Ovary (tissue), 9 donors: ENCODE data around the gene GEMIN4. TPM values are rescaled to one million over a fixed set of nuclear protein-coding genes. Genes with fewer than 3 reads are reported as not detected.

Experiments used
- polyA plus RNA-seq, 2 donors: library from polyadenylated mRNA; stranded (reverse); fragments of 200-250 nt in 1 of 2; fragments of 350-450 nt in 1 of 2; fragmentation: Illumina TruSeq in 1 of 2; extraction: RNeasy Lipid Tissue Mini Kit (QIAGEN cat#74804) in 1 of 2; gene quantifications; one replicate each; pipeline ENCODE4 v1.2.3, GENCODE V29; 2013 to 2014
- total RNA-seq, 7 donors: library from RNA; depleted of rRNA in 2 of 7; stranded (reverse); fragments of >200 nt in 2 of 7; fragmentation: NEBNext Ultra II Directional in 3 of 7; extraction: Animal tissue kit (Norgen Biotek cat#: 25700) in 3 of 7; gene quantifications; one replicate each; pipeline versions ENCODE4 v1.1.0 to v1.2.4, GENCODE V29; 2016 to 2023
- donor health status: DM: no; HTN: no; CAD: no; lungs with moderate emphysema.
- donor health status: DM: no; HTN: no; CAD: no.
- donor health status: Bipolar disorder and iron deficiency.
- donor health status: DM: yes; HTN: yes; CAD: no.
- donor health status: DM: no; HTN: no; CAD: no.
- donor health status: DM: yes; HTN: yes; CAD: no.

The GEMIN4 gene
- total and polyA plus RNA-seq, 9 donors = 10.9 to 31.3 (median 21.7) TPM

Other genes starting within 250 kb of the GEMIN4 start
- 10 to 100 TPM in 6 of 7 donors, 1 to 10 TPM in 1; 9.3 to 82.1 (median 58.2) TPM for gene VPS53, start 37.4 kb downstream of the GEMIN4 start, total RNA-seq
- gene VPS53, start 37.4 kb downstream of the GEMIN4 start, polyA plus RNA-seq = 10 to 100 TPM in 1 of 2 donors, 1 to 10 TPM in 1; 9.1 to 18.8 TPM
- 10 to 100 TPM in 5 of 7 donors, 1 to 10 TPM in 2; 3.0 to 17.8 (median 13.1) TPM for gene TLCD3A, start 19.7 kb downstream of the GEMIN4 start, total RNA-seq
- gene TLCD3A, start 19.7 kb downstream of the GEMIN4 start, polyA plus RNA-seq = 10 to 100 TPM in 1 of 2 donors, 1 to 10 TPM in 1; 5.5 to 14.8 TPM
- 10 to 100 TPM; 22.1 to 66.7 (median 46.0) TPM for gene GLOD4, start 30.0 kb upstream of the GEMIN4 start, total RNA-seq
- 10 to 100 TPM; 34.9 to 90.6 TPM for gene GLOD4, start 30.0 kb upstream of the GEMIN4 start, polyA plus RNA-seq
- gene MRM3, start 30.1 kb upstream of the GEMIN4 start, total RNA-seq = 10 to 100 TPM; 10.1 to 16.7 (median 14.0) TPM
- 10 to 100 TPM; 12.8 to 13.9 TPM for gene MRM3, start 30.1 kb upstream of the GEMIN4 start, polyA plus RNA-seq
- 10 to 100 TPM in 6 of 7 donors, 1 to 10 TPM in 1; 5.5 to 34.8 (median 28.4) TPM for gene NXN, start 227.5 kb upstream of the GEMIN4 start, total RNA-seq
- 10 to 100 TPM; 24.3 to 29.9 TPM for gene NXN, start 227.5 kb upstream of the GEMIN4 start, polyA plus RNA-seq
- gene TIMM22, start 244.9 kb upstream of the GEMIN4 start, total RNA-seq = 10 to 100 TPM in 6 of 7 donors, 1 to 10 TPM in 1; 7.9 to 15.1 (median 11.3) TPM
- 10 to 100 TPM in 1 of 2 donors, 1 to 10 TPM in 1; 8.9 to 12.6 TPM for gene TIMM22, start 244.9 kb upstream of the GEMIN4 start, polyA plus RNA-seq